Measurements from ENCODE around the gene RASGRP3.

DNA sequence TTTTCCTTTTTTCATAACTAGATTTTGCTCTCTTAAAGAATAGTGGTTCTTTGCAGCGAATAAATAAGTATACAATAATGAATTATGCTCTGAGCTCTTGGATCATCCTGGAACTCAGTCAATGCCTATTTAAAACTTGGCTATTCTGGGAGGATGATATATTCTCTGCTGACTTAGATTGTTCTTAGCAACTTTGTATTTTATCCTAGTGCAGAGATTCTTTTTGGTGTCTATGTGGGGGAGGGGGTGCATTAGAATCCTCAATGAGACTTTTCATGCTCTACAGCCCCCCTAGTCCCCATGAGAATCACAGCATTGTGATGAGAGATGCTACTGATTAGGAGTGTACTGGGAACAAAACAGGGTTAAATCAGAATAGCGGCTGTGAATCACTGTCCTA lies 131.5 kb downstream of the RASGRP3 start:
- TF ChIP-seq CTCF (IDR thresholded peaks at IDR 0.05; ENCODE audit: low read length) (no peak), EZH2 (IDR thresholded peaks at IDR 0.05; ENCODE audit: borderline replicate concordance, low read length) (no peak)
